Epithelial cell of esophagus (primary cell): ENCODE results near the gene MYLK.
"Not testable (repeated sequence)": the region's sequence is repeated elsewhere in the genome, so short reads cannot be mapped to it uniquely, and the experiment has no call there.

ENCODE experiments used
- DNase-seq: peaks from one replicate; pipeline ENCODE4 v3.0.0; 2010; ENCODE audit warnings: low read depth
- H3K4me3 ChIP-seq: 2 replicates; pipeline ENCODE4 v1.5.1; 2011; ENCODE audit warnings: mild to moderate bottlenecking, low read length, control low read depth
- CTCF ChIP-seq: IDR thresholded peaks from 2 replicates; pipeline ENCODE4 v1.5.1; 2011; ENCODE audit warnings: low read depth, mild to moderate bottlenecking, low read length, control low read depth, inconsistent platforms; ENCODE audit not compliant: insufficient read depth; ENCODE audit errors: missing control alignments

Gene MYLK

GRCh38 chr3:123723522-123724168 lies 160.5 kb downstream of the MYLK start:
- TF ChIP-seq CTCF = peak; percentile 97
- DNase-seq = peak; percentile 82
- no peak overlapping the region for H3K4me3 ChIP-seq

GRCh38 chr3:123723070-123723469 lies 161.1 kb downstream of the MYLK start:
- no peak for TF ChIP-seq CTCF
- no peak overlapping the region for H3K4me3 ChIP-seq
- no peak for DNase-seq

GRCh38 chr3:123722456-123722855 lies 161.7 kb downstream of the MYLK start:
- TF ChIP-seq CTCF = no peak
- no peak overlapping the region for H3K4me3 ChIP-seq
- DNase-seq = no peak

- no peak for DNase-seq
- no peak overlapping the region for H3K4me3 ChIP-seq
- no peak for TF ChIP-seq CTCF
Measured at GRCh38 chr3:123722021-123722420, 162.1 kb downstream of the MYLK start.

GRCh38 chr3:123721095-123721689 lies 162.9 kb downstream of the MYLK start:
- H3K4me3 ChIP-seq, DNase-seq: not testable (repeated sequence)

GRCh38 chr3:123720638-123721037 lies 163.5 kb downstream of the MYLK start:
- no peak for TF ChIP-seq CTCF
- DNase-seq = no peak
- no peak overlapping the region for H3K4me3 ChIP-seq

GRCh38 chr3:123719862-123720453 lies 164.2 kb downstream of the MYLK start:
- no peak overlapping the region for H3K4me3 ChIP-seq
- DNase-seq = peak; percentile 43
- TF ChIP-seq CTCF = peak; percentile 15
